Stromal cell of bone marrow (primary cell): ENCODE measurements around the gene ERCC2.

Source experiments
- DNase-seq: peaks from one replicate; pipeline ENCODE4 v3.0.0-alpha.2; 2012; ENCODE audit warnings: low read depth

The ERCC2 gene

DNA sequence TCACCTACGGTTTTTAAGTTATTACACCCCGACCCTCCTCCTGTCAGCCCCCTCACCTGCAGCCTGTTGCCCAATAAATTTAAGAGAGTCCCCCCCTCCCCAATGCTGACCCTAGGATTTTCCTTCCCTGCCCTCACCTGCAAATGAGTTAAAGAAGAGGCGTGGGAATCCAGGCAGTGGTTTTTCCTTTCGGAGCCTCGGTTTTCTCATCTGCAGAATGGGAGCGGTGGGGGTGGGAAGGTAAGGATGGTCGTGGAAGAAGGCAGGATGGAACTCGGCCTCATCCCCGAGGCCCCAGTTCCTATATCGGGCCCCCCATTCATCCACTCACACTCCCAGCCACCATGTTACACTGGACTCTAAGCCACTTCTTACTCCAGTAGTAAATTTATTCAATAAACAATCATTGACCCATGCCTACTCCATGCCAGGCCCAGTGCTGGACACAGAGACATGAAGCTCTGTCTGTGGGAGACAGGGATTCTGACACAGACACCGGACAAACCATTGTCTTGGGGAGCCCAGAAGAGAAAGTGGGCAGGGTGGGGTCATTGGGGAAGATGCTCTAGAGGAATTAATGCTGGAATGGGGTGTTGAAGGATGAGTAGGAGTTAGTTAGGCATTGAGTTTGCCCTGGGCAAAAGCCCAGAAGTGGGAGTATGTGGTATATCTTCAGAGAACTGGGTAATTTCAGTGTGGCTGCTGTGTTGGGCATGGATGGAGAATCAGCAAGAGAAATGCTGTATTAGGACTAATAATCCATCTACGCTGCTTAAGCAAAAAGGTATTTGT, 66.9 kb downstream of the ERCC2 start:
- DNase-seq, result no peak

DNA sequence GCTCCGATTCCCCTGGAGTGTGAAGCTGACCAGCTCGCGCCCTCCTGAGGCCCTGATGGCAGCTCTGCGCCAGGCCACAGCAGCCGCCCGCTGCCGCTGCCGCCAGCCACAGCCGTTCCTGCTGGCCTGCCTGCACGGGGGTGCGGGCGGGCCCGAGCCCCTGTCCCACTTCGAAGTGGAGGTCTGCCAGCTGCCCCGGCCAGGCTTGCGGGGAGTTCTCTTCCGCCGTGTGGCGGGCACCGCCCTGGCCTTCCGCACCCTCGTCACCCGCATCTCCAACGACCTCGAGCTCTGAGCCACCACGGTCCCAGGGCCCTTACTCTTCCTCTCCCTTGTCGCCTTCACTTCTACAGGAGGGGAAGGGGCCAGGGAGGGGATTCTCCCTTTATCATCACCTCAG, 68.0 kb downstream of the ERCC2 start:
- DNase-seq, result no peak
